H9 (cell line): ENCODE data around the gene RBP7. TPM values are rescaled to one million over a fixed set of nuclear protein-coding genes. Genes with fewer than 3 reads are reported as not detected.
"Not testable (repeated sequence)": the region's sequence is repeated elsewhere in the genome, so short reads cannot be mapped to it uniquely, and the experiment has no call there.

Experiments used
- DNase-seq: peaks from one replicate; pipeline ENCODE4 v3.0.0-alpha.2; 2017
- H2AFZ ChIP-seq: one replicate; pipeline ENCODE4 v1.6.1; 2013; ENCODE audit warnings: mild to moderate bottlenecking, low read length, control low read depth, moderate library complexity
- H2AK5ac ChIP-seq: 2 replicates; pipeline ENCODE4 v1.6.1; 2013; ENCODE audit warnings: low read length, control low read depth, mixed read lengths; ENCODE audit not compliant: insufficient read length
- H2BK120ac ChIP-seq: one replicate; pipeline ENCODE4 v1.6.1; 2013; ENCODE audit warnings: low read depth, mild to moderate bottlenecking, low read length, control low read depth, inconsistent platforms; ENCODE audit not compliant: poor library complexity, severe bottlenecking
- H2BK12ac ChIP-seq: 2 replicates; pipeline ENCODE4 v1.6.1; 2013; ENCODE audit warnings: low read length, control low read depth, mixed read lengths, low read depth; ENCODE audit not compliant: insufficient read length
- H2BK15ac ChIP-seq: 2 replicates; pipeline ENCODE4 v1.6.1; 2013; ENCODE audit warnings: low read depth, low read length, control low read depth
- H2BK20ac ChIP-seq: one replicate; pipeline ENCODE4 v1.6.1; 2013; ENCODE audit warnings: low read depth, mild to moderate bottlenecking, low read length, control low read depth, inconsistent platforms; ENCODE audit not compliant: poor library complexity, severe bottlenecking
- H2BK5ac ChIP-seq: 2 replicates; pipeline ENCODE4 v1.6.1; 2013; ENCODE audit warnings: low read length, control low read depth, mixed read lengths; ENCODE audit not compliant: insufficient read length
- H3K14ac ChIP-seq: 2 replicates; pipeline ENCODE4 v1.6.1; 2013; ENCODE audit warnings: low read length, control low read depth; ENCODE audit not compliant: insufficient read depth
- H3K18ac ChIP-seq: 2 replicates; pipeline ENCODE4 v1.6.1; 2013; ENCODE audit warnings: low read depth, mild to moderate bottlenecking, mixed read lengths, low read length, control low read depth; ENCODE audit not compliant: insufficient read length
- H3K23ac ChIP-seq: 2 replicates; pipeline ENCODE4 v1.6.1; 2013; ENCODE audit warnings: low read length, control low read depth, mixed read lengths, low read depth; ENCODE audit not compliant: insufficient read length
- H3K23me2 ChIP-seq: 2 replicates; pipeline ENCODE4 v1.6.1; 2013; ENCODE audit warnings: low read depth, mild to moderate bottlenecking, mixed read lengths, low read length, control low read depth; ENCODE audit not compliant: insufficient read length, poor library complexity, severe bottlenecking
- H3K27ac ChIP-seq: 2 replicates; pipeline ENCODE4 v1.5.1; 2013; ENCODE audit warnings: low read length, control low read depth, mixed read lengths, low read depth; ENCODE audit not compliant: insufficient read length
- H3K27me3 ChIP-seq: 2 replicates; pipeline ENCODE4 v1.6.1; 2013; ENCODE audit warnings: low read length, control low read depth, inconsistent platforms; ENCODE audit not compliant: insufficient read depth
- H3K4ac ChIP-seq: 2 replicates; pipeline ENCODE4 v1.6.1; 2013; ENCODE audit warnings: low read depth, mild to moderate bottlenecking, control low read depth, inconsistent platforms, low read length, moderate library complexity
- H3K4me1 ChIP-seq: 2 replicates; pipeline ENCODE4 v1.6.1; 2013; ENCODE audit warnings: low read length, control low read depth, inconsistent platforms; ENCODE audit not compliant: insufficient read depth
- H3K4me2 ChIP-seq: 2 replicates; pipeline ENCODE4 v1.6.1; 2013; ENCODE audit warnings: low read length, control low read depth, mixed read lengths; ENCODE audit not compliant: insufficient read length, insufficient read depth
- H3K56ac ChIP-seq: 2 replicates; pipeline ENCODE4 v1.6.1; 2013; ENCODE audit warnings: low read depth, mild to moderate bottlenecking, mixed read lengths, low read length, control low read depth; ENCODE audit not compliant: insufficient read length
- H3K79me1 ChIP-seq: 2 replicates; pipeline ENCODE4 v1.6.1; 2013; ENCODE audit warnings: low read depth, mild to moderate bottlenecking, moderate library complexity, low read length, control low read depth, inconsistent platforms; ENCODE audit not compliant: insufficient read depth, poor library complexity, severe bottlenecking
- H3K79me2 ChIP-seq: 2 replicates; pipeline ENCODE4 v1.6.1; 2013; ENCODE audit warnings: low read length, control low read depth, inconsistent platforms; ENCODE audit not compliant: insufficient read depth
- H3K9ac ChIP-seq: 2 replicates; pipeline ENCODE4 v1.6.1; 2013; ENCODE audit warnings: low read length, control low read depth, mixed read lengths; ENCODE audit not compliant: insufficient read length; ENCODE audit errors: extremely low read depth
- H3K9me3 ChIP-seq: one replicate; pipeline ENCODE4 v1.6.1; 2013; ENCODE audit warnings: low read depth, low read length, inconsistent platforms; ENCODE audit not compliant: control insufficient read depth
- H3T11ph ChIP-seq: one replicate; pipeline ENCODE4 v1.6.1; 2013; ENCODE audit warnings: mild to moderate bottlenecking, low read length, control low read depth, inconsistent platforms
- H4K20me1 ChIP-seq: one replicate; pipeline ENCODE4 v1.6.1; 2013; ENCODE audit not compliant: control insufficient read depth, insufficient read length, insufficient read depth
- H4K5ac ChIP-seq: 2 replicates; pipeline ENCODE4 v1.6.1; 2013; ENCODE audit warnings: low read depth, mild to moderate bottlenecking, mixed read lengths, low read length, control low read depth; ENCODE audit not compliant: insufficient read length
- H4K8ac ChIP-seq: replicated peaks from 2 replicates; pipeline ENCODE4 v1.6.1; 2013; ENCODE audit warnings: low read length, control low read depth, mixed read lengths, low read depth; ENCODE audit not compliant: insufficient read length
- H4K91ac ChIP-seq: 2 replicates; pipeline ENCODE4 v1.6.1; 2013; ENCODE audit warnings: low read depth, mild to moderate bottlenecking, moderate library complexity, mixed read lengths, low read length, control low read depth; ENCODE audit not compliant: insufficient read length
- H3K27ac Mint-ChIP-seq, 3 experiments: 2 replicates in 2 of 3; 3 replicates in 1 of 3; pipeline ENCODE4 v1.8.0; 2020 to 2021; ENCODE audit warnings: mixed read lengths in 3 of 3, mild to moderate bottlenecking in 1 of 3, moderate library complexity in 1 of 3
- H3K27me3 Mint-ChIP-seq: 2 replicates; pipeline ENCODE4 v1.8.0; 2021; ENCODE audit warnings: low read depth, mild to moderate bottlenecking, moderate library complexity, mixed read lengths
- H3K36me3 Mint-ChIP-seq, 3 experiments: 2 replicates in 2 of 3; 3 replicates in 1 of 3; pipeline ENCODE4 v1.8.0; 2020 to 2021; ENCODE audit warnings: low read depth in 3 of 3, mixed read lengths in 3 of 3; ENCODE audit not compliant: insufficient read depth in 1 of 3
- H3K4me1 Mint-ChIP-seq, 2 experiments: 2 replicates each; pipeline ENCODE4 v1.8.0; 2020; ENCODE audit warnings: mixed read lengths in 2 of 2
- H3K4me3 Mint-ChIP-seq, 2 experiments: 2 replicates in 1 of 2; 3 replicates in 1 of 2; pipeline ENCODE4 v1.8.0; 2020 to 2021; ENCODE audit warnings: mild to moderate bottlenecking in 2 of 2, mixed read lengths in 2 of 2, moderate library complexity in 1 of 2
- H3K9me3 Mint-ChIP-seq, 2 experiments: 2 replicates in 1 of 2; 3 replicates in 1 of 2; pipeline ENCODE4 v1.8.0; 2020; ENCODE audit warnings: mild to moderate bottlenecking in 2 of 2, mixed read lengths in 2 of 2, moderate library complexity in 1 of 2
- WGBS: extraction: QIAGEN DNeasy Blood & Tissue Kit; methylation state at CpG from one replicate; pipeline ENCODE4 v1.1.7; 2013; ENCODE audit warnings: missing lambda C conversion rate, low lambda C conversion rate, mixed read lengths; ENCODE audit not compliant: insufficient read length; ENCODE audit errors: extremely low coverage; 5-methylcytosine and 5-hydroxymethylcytosine counted together
- total RNA-seq: library from RNA; stranded (reverse); gene quantifications from 2 replicates; pipeline ENCODE4 v1.2.1, GENCODE V29; 2021
- TF ChIP-seq, protein P1 (sequence below): fragments of 200-600 bp; sonication (generic); conservative IDR thresholded peaks from 3 replicates; pipeline ENCODE4 v1.8.0; 2021; ENCODE audit warnings: antibody characterized with exemption, mild to moderate bottlenecking

RBP7 gene
- total RNA-seq, 1 experiment from 2014 or later, result 4.5 TPM

DNA sequence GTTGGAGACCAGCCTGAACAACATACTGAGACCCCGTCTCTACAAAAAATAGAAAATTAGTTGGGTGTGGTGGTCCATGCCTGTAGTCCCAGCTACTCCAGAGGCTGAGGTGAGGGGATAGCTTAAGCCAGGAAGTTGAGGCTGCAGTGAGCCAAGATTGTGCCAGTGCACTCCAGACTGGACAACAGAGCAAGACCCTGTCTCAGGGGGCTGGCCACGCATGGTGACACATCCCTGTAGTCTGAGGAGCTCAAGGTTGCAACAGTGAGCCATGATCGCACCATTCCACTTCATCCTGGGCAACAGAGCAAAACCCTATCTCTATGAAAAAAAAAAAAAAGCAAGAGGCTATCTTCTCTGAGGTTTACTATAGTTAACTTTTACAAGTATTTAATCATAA, 23.1 kb downstream of the RBP7 start:
- Mint-ChIP-seq H3K4me3 (no peak overlapping the region), H3K4me1 (no peaks in the 10 kb centered on the region), H3K27me3 (peaks cover 3% of the 10 kb centered on the region; the same call in 1 of the 2 replicates), H3K9me3 (no peaks in the 10 kb centered on the region; a peak in 1 of 5 replicates), H3K27ac (no peak overlapping the region), H3K36me3 (no peaks in the 10 kb centered on the region)
- no peak overlapping the region for H3K4me2 ChIP-seq
- H2BK120ac ChIP-seq, result no peak overlapping the region
- no peak overlapping the region for H4K5ac ChIP-seq
- TF ChIP-seq, protein P1, sequence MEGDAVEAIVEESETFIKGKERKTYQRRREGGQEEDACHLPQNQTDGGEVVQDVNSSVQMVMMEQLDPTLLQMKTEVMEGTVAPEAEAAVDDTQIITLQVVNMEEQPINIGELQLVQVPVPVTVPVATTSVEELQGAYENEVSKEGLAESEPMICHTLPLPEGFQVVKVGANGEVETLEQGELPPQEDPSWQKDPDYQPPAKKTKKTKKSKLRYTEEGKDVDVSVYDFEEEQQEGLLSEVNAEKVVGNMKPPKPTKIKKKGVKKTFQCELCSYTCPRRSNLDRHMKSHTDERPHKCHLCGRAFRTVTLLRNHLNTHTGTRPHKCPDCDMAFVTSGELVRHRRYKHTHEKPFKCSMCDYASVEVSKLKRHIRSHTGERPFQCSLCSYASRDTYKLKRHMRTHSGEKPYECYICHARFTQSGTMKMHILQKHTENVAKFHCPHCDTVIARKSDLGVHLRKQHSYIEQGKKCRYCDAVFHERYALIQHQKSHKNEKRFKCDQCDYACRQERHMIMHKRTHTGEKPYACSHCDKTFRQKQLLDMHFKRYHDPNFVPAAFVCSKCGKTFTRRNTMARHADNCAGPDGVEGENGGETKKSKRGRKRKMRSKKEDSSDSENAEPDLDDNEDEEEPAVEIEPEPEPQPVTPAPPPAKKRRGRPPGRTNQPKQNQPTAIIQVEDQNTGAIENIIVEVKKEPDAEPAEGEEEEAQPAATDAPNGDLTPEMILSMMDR, result no peak
- no peak overlapping the region for H3T11ph ChIP-seq
- H2BK12ac ChIP-seq, result no peak overlapping the region
- no peaks in the 10 kb centered on the region for H3K79me2 ChIP-seq
- no peak overlapping the region for H3K56ac ChIP-seq
- no peak overlapping the region for H2BK15ac ChIP-seq
- H2BK5ac ChIP-seq, result no peak overlapping the region
- no peak overlapping the region for H3K27ac ChIP-seq
- no peaks in the 10 kb centered on the region for H3K79me1 ChIP-seq
- H3K4me1 ChIP-seq, result no peaks in the 10 kb centered on the region
- H2AFZ ChIP-seq, result no peak overlapping the region
- H2BK20ac ChIP-seq, result no peak overlapping the region
- no peaks in the 10 kb centered on the region for H4K20me1 ChIP-seq
- H3K14ac ChIP-seq, result no peak overlapping the region
- H3K9ac ChIP-seq, result no peak overlapping the region
- no peak overlapping the region for H2AK5ac ChIP-seq
- no peak for DNase-seq
- no peaks in the 10 kb centered on the region for H3K9me3 ChIP-seq
- no CpG with 5 or more reads among the region's 3 CpGs for WGBS
- no peak overlapping the region for H4K8ac ChIP-seq
- no peak overlapping the region for H3K4ac ChIP-seq
- H3K18ac ChIP-seq, result no peak overlapping the region
- H3K23ac ChIP-seq, result no peak overlapping the region
- no peaks in the 10 kb centered on the region for H3K27me3 ChIP-seq
- peaks cover 3% of the 10 kb centered on the region for H3K23me2 ChIP-seq
- no peak overlapping the region for H4K91ac ChIP-seq

DNA sequence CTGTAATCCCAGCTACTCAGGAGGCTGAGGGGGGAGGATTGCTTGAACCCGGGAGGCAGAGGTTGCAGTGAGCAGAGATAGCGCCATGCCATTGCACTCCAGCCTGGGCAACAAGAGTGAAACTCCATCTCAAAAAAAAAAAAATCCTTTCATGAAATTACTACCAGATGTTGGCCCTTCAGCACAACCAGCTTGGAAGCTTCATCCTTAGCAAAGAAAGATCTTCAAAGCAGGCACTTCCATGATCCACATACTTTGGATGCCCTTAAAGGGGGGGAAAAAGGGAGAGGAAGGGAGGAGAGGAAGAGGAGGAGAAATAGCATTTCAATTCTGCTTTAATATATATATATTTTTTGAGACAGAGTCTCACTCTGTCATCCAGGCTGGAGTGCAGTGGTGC, 23.6 kb downstream of the RBP7 start:
- H3K79me1 ChIP-seq, H2BK12ac ChIP-seq, H2BK15ac ChIP-seq, H4K20me1 ChIP-seq, H2AFZ ChIP-seq, H3K4me1 ChIP-seq, H3K36me3 Mint-ChIP-seq, H2AK5ac ChIP-seq, H4K91ac ChIP-seq, H3K9me3 ChIP-seq, H3K18ac ChIP-seq, H3K14ac ChIP-seq, H3K27me3 Mint-ChIP-seq, H2BK20ac ChIP-seq, H3K27ac ChIP-seq, H3K4me3 Mint-ChIP-seq, H3K4me2 ChIP-seq, H3K4ac ChIP-seq, H2BK120ac ChIP-seq, H3K56ac ChIP-seq, H3K27ac Mint-ChIP-seq, H3K23ac ChIP-seq, H3K27me3 ChIP-seq, H4K5ac ChIP-seq, H3T11ph ChIP-seq, H3K4me1 Mint-ChIP-seq, H3K9ac ChIP-seq, H3K23me2 ChIP-seq, H4K8ac ChIP-seq, H3K9me3 Mint-ChIP-seq, H2BK5ac ChIP-seq, DNase-seq, H3K79me2 ChIP-seq: not testable (repeated sequence)
- no CpG with 5 or more reads among the region's 2 CpGs for WGBS
